Ovary (tissue), 3 donors: Measurements from ENCODE around the gene CACNG3.

Experiments used
- CTCF ChIP-seq, 3 donors: fragments of 450-650 bp in 2 of 3; fragments of 200-600 bp in 1 of 3; IDR thresholded peaks; one replicate each; pipeline versions ENCODE4 v1.5.1 to v1.8.0; 2016 to 2022; ENCODE audit warnings: antibody characterized with exemption in 3 of 3, mild to moderate bottlenecking in 1 of 3
- EP300 ChIP-seq: sonication (generic); formaldehyde crosslinking; IDR thresholded peaks from one replicate; pipeline ENCODE4 v1.6.1; 2017; ENCODE audit warnings: antibody characterized with exemption
- POLR2A ChIP-seq: fragments of 450-650 bp; IDR thresholded peaks from one replicate; pipeline ENCODE4 v1.6.1; 2017; ENCODE audit warnings: antibody characterized with exemption, mild to moderate bottlenecking, moderate library complexity
- donor health status: DM: no; HTN: no; CAD: no.

- no peak for TF ChIP-seq CTCF (IDR thresholded peaks at IDR 0.05)
- no peak for TF ChIP-seq POLR2A
- no peak for TF ChIP-seq EP300
These were observed 138.2 kb downstream of the CACNG3 start for GRCh38 chr16:24394341-24394740.
